22Rv1 (cell line): ENCODE data around the gene SIGLECL1.
"Not testable (repeated sequence)": the region's sequence is repeated elsewhere in the genome, so short reads cannot be mapped to it uniquely, and the experiment has no call there.

Experiments used
- CTCF ChIP-seq: fragments of 450-650 bp; IDR thresholded peaks from 2 replicates; pipeline ENCODE4 v1.5.1; 2017; ENCODE audit warnings: mild to moderate bottlenecking
- ZFX ChIP-seq: fragments of 450-650 bp; IDR thresholded peaks from 2 replicates; pipeline ENCODE4 v1.6.1; 2017; ENCODE audit warnings: antibody characterized with exemption, borderline replicate concordance

DNA sequence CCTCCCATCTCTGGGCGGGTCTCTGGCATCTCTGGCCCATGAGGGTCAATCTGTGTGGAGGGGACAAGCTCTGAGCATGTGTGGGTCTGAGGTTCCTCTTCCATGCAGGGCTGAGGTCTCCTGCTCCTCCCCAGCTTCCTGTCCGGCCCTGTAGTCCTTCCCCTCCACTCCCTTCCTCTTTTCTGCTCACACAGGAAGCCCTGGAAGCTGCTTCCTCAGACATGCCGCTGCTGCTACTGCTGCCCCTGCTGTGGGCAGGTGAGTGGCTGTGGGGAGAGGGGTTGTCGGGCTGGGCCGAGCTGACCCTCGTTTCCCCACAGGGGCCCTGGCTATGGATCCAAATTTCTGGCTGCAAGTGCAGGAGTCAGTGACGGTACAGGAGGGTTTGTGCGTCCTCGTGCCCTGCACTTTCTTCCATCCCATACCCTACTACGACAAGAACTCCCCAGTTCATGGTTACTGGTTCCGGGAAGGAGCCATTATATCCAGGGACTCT, 25.9 kb upstream of the SIGLECL1 start, which contains the start of gene CD33:
- not testable (repeated sequence) for TF ChIP-seq CTCF, ZFX
